HEK293 (cell line): ENCODE data around the gene ARPC5L.

Experiments used
- CTCF ChIA-PET: fragments of 350-600 bp; formaldehyde crosslinking; extraction: SDS; loops from one replicate; lab custom pipeline; 2021; ENCODE audit warnings: antibody characterized with exemption; lab: Yijun Ruan, JAX
- POLR2A ChIA-PET: fragments of 300-600 bp; formaldehyde crosslinking; extraction: SDS; loops from one replicate; lab custom pipeline; 2020; ENCODE audit warnings: antibody characterized with exemption, inconsistent platforms; lab: Yijun Ruan, JAX
- H3K27ac ChIP-seq: fragments of 200-500 bp; sonication (Bioruptor generic); 2 replicates; pipeline ENCODE4 v1.5.1; 2014; ENCODE audit warnings: low read depth, low read length, control low read depth, inconsistent platforms; ENCODE audit errors: extremely low read depth
- H3K36me3 ChIP-seq, 2 experiments: fragments of 200-500 bp in 1 of 2; sonication (Bioruptor generic) in 1 of 2; 1 replicate in 1 of 2; 2 replicates in 1 of 2; pipeline ENCODE4 v1.5.1; 2014 to 2017; ENCODE audit warnings: inconsistent platforms in 2 of 2, low read length in 2 of 2; ENCODE audit not compliant: control insufficient read depth in 2 of 2, insufficient read depth in 1 of 2
- H3K4me1 ChIP-seq: fragments of 200-500 bp; sonication (Bioruptor generic); 2 replicates; pipeline ENCODE4 v1.5.1; 2014; ENCODE audit warnings: mild to moderate bottlenecking, low read length, inconsistent platforms; ENCODE audit not compliant: control insufficient read depth, insufficient read depth
- H3K4me3 ChIP-seq: 2 replicates; pipeline ENCODE4 v1.5.1; 2011; ENCODE audit warnings: low read depth, mild to moderate bottlenecking, control low read depth, low read length, moderate library complexity
- H3K9me3 ChIP-seq: fragments of 200-500 bp; sonication (Bioruptor generic); 2 replicates; pipeline ENCODE4 v1.5.1; 2014; ENCODE audit warnings: low read depth, low read length, inconsistent platforms; ENCODE audit not compliant: control insufficient read depth, insufficient read depth
- ZNF10 ChIP-seq: fragments of 450-650 bp; formaldehyde crosslinking; IDR thresholded peaks from 2 replicates; pipeline ENCODE4 v1.5.1; 2017; ENCODE audit warnings: missing biosample characterization, missing genetic modification characterization
- ZNF174 ChIP-seq: fragments of 450-650 bp; formaldehyde crosslinking; IDR thresholded peaks from 2 replicates; pipeline ENCODE4 v1.5.0; 2017; ENCODE audit warnings: missing biosample characterization, mild to moderate bottlenecking, missing genetic modification characterization
- ZNF2 ChIP-seq: fragments of 450-650 bp; formaldehyde crosslinking; IDR thresholded peaks from 2 replicates; pipeline ENCODE4 v1.5.1; 2016; ENCODE audit warnings: missing biosample characterization, missing genetic modification characterization
- ZNF24 ChIP-seq: fragments of 450-650 bp; formaldehyde crosslinking; IDR thresholded peaks from 2 replicates; pipeline ENCODE4 v1.5.1; 2016; ENCODE audit warnings: missing biosample characterization, missing genetic modification characterization
- ZNF354C ChIP-seq: fragments of 450-650 bp; formaldehyde crosslinking; IDR thresholded peaks from 2 replicates; pipeline ENCODE4 v1.5.1; 2016; ENCODE audit warnings: missing biosample characterization, missing genetic modification characterization, low read depth, borderline replicate concordance
- ZNF394 ChIP-seq: fragments of 450-650 bp; formaldehyde crosslinking; IDR thresholded peaks from 2 replicates; pipeline ENCODE4 v1.5.1; 2016; ENCODE audit warnings: missing biosample characterization, missing genetic modification characterization, mild to moderate bottlenecking, moderate library complexity, borderline replicate concordance
- ZNF501 ChIP-seq: fragments of 450-650 bp; formaldehyde crosslinking; IDR thresholded peaks from 2 replicates; pipeline ENCODE4 v1.5.1; 2016; ENCODE audit warnings: missing biosample characterization, missing genetic modification characterization
- ZNF521 ChIP-seq: fragments of 450-650 bp; formaldehyde crosslinking; IDR thresholded peaks from 2 replicates; pipeline ENCODE4 v1.5.1; 2017; ENCODE audit warnings: missing biosample characterization, mild to moderate bottlenecking, missing genetic modification characterization
- ZNF544 ChIP-seq: fragments of 450-650 bp; formaldehyde crosslinking; IDR thresholded peaks from 2 replicates; pipeline ENCODE4 v1.5.0; 2017; ENCODE audit warnings: missing biosample characterization, missing genetic modification characterization
- ZNF585B ChIP-seq: fragments of 450-650 bp; formaldehyde crosslinking; IDR thresholded peaks from 2 replicates; pipeline ENCODE4 v1.5.1; 2016; ENCODE audit warnings: missing biosample characterization, missing genetic modification characterization
- ZNF624 ChIP-seq: fragments of 450-650 bp; formaldehyde crosslinking; IDR thresholded peaks from 2 replicates; pipeline ENCODE4 v1.5.1; 2017; ENCODE audit warnings: missing biosample characterization, missing genetic modification characterization
- ZNF626 ChIP-seq: fragments of 450-650 bp; sonication (Bioruptor Pico); formaldehyde crosslinking; IDR thresholded peaks from 2 replicates; pipeline ENCODE4 v1.5.1; 2018; ENCODE audit warnings: missing biosample characterization, missing genetic modification characterization, inconsistent platforms
- ZNF701 ChIP-seq: fragments of 450-650 bp; formaldehyde crosslinking; IDR thresholded peaks from 2 replicates; pipeline ENCODE4 v1.5.1; 2016; ENCODE audit warnings: missing biosample characterization, missing genetic modification characterization
- ZNF707 ChIP-seq: fragments of 450-650 bp; formaldehyde crosslinking; IDR thresholded peaks from 2 replicates; pipeline ENCODE4 v1.5.1; 2016; ENCODE audit warnings: missing biosample characterization, missing genetic modification characterization
- ZNF776 ChIP-seq: fragments of 450-650 bp; formaldehyde crosslinking; IDR thresholded peaks from 2 replicates; pipeline ENCODE4 v1.5.0; 2017; ENCODE audit warnings: missing biosample characterization, missing genetic modification characterization, borderline replicate concordance
- ZNF830 ChIP-seq: fragments of 450-650 bp; IDR thresholded peaks from 2 replicates; pipeline ENCODE4 v1.5.0; 2018; ENCODE audit warnings: missing biosample characterization, missing genetic modification characterization, low read depth, mild to moderate bottlenecking, moderate library complexity
- ZSCAN23 ChIP-seq: fragments of 450-650 bp; formaldehyde crosslinking; IDR thresholded peaks from 2 replicates; pipeline ENCODE4 v1.5.1; 2016; ENCODE audit warnings: missing biosample characterization, missing genetic modification characterization
- TF ChIP-seq, protein P1 (sequence below): fragments of 450-650 bp; formaldehyde crosslinking; IDR thresholded peaks from 2 replicates; pipeline ENCODE4 v1.5.1; 2016; ENCODE audit warnings: missing biosample characterization, missing genetic modification characterization
- TF ChIP-seq, protein P2 (sequence below): fragments of 450-650 bp; formaldehyde crosslinking; IDR thresholded peaks from 2 replicates; pipeline ENCODE4 v1.5.1; 2016; ENCODE audit warnings: missing biosample characterization, missing genetic modification characterization
- TF ChIP-seq, protein P3 (sequence below): fragments of 450-650 bp; formaldehyde crosslinking; IDR thresholded peaks from 2 replicates; pipeline ENCODE4 v1.5.1; 2016; ENCODE audit warnings: missing biosample characterization, missing genetic modification characterization
- TF ChIP-seq, protein P4 (sequence below): fragments of 450-650 bp; formaldehyde crosslinking; IDR thresholded peaks from 2 replicates; pipeline ENCODE4 v1.5.1; 2016; ENCODE audit warnings: missing biosample characterization, missing genetic modification characterization
- TF ChIP-seq, protein P5 (sequence below): fragments of 450-650 bp; formaldehyde crosslinking; IDR thresholded peaks from 2 replicates; pipeline ENCODE4 v1.5.1; 2016; ENCODE audit warnings: missing biosample characterization, missing genetic modification characterization
- TF ChIP-seq, protein P6 (sequence below): fragments of 450-650 bp; formaldehyde crosslinking; IDR thresholded peaks from 2 replicates; pipeline ENCODE4 v1.5.1; 2016; ENCODE audit warnings: missing biosample characterization, missing genetic modification characterization
- TF ChIP-seq, protein P7 (sequence below): fragments of 450-650 bp; formaldehyde crosslinking; IDR thresholded peaks from 2 replicates; pipeline ENCODE4 v1.5.1; 2017; ENCODE audit warnings: missing biosample characterization, missing genetic modification characterization
- TF ChIP-seq, protein P8 (sequence below): fragments of 450-650 bp; formaldehyde crosslinking; IDR thresholded peaks from 2 replicates; pipeline ENCODE4 v1.5.1; 2016; ENCODE audit warnings: missing biosample characterization, missing genetic modification characterization

ARPC5L gene

DNA sequence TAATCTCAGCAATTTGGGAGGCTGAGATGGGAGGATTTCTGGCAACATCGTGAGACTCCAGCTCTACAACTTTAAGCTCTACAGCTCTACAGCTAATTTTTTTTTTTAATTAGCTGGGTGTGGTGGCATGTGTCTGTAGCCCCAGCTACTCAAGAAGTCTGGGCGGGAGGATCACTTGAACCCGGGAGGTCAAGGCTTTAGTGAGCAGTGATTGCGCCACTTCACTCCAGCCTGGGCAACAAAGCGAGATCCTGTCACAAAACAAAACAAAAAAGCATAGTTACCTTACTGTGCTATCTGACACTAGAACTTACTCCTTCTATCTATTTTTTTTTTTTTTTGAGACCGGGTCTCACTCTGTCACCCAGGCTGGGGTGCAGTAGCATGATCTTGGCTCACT lies 15.0 kb upstream of the ARPC5L start:
- CTCF ChIA-PET, result interaction anchor here (0.6 to 31.1 kb wide), 6 partner anchors 9 to 644 kb away, joined by 3 to 1257 read pairs (median 5); partner anchors contain the start of genes NR6A1 and OLFML2A

DNA sequence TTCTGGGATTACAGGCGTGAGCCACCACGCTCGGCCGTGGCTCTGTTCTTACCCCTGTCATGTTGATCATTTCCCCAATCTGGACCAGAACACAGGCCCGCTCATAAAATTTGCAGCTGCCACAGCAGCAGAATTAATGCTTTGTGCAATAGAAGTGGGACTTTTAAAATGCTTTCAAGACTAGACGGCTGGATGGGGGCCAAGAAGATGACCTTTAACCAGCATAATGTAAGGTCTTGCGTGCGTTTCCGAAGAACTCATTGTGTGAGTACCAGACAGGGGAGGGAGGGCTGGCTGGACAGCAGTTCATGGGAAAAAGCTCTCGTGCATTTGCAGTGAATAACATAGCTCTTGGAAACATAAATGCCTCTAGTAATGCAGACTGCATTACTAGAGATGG lies 12.1 kb upstream of the ARPC5L start:
- Histone ChIP-seq H3K4me1 (no peaks in the 10 kb centered on the region), H3K9me3 (no peaks in the 10 kb centered on the region), H3K36me3 (no peaks in the 10 kb centered on the region), H3K27ac (no peak overlapping the region), H3K4me3 (no peak overlapping the region)
- CTCF ChIA-PET, result interaction anchor here (1.0 to 31.1 kb wide), 5 partner anchors 10 to 233 kb away, joined by 3 to 1257 read pairs (median 10); partner anchors contain the start of genes NR6A1 and OLFML2A
- POLR2A ChIA-PET, result interaction anchor here (1.5 to 10.0 kb wide), 2 partner anchors 16 to 75 kb away, joined by 3 to 201 read pairs; partner anchors contain the start of genes NR6A1 and OLFML2A
- TF ChIP-seq ZNF394 (tag by site-specific recombination) (no peak), ZNF544 (tag by site-specific recombination) (no peak), ZSCAN23 (no peak)
- TF ChIP-seq, protein P1, sequence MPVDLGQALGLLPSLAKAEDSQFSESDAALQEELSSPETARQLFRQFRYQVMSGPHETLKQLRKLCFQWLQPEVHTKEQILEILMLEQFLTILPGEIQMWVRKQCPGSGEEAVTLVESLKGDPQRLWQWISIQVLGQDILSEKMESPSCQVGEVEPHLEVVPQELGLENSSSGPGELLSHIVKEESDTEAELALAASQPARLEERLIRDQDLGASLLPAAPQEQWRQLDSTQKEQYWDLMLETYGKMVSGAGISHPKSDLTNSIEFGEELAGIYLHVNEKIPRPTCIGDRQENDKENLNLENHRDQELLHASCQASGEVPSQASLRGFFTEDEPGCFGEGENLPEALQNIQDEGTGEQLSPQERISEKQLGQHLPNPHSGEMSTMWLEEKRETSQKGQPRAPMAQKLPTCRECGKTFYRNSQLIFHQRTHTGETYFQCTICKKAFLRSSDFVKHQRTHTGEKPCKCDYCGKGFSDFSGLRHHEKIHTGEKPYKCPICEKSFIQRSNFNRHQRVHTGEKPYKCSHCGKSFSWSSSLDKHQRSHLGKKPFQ, result no peak
- TF ChIP-seq, protein P2, sequence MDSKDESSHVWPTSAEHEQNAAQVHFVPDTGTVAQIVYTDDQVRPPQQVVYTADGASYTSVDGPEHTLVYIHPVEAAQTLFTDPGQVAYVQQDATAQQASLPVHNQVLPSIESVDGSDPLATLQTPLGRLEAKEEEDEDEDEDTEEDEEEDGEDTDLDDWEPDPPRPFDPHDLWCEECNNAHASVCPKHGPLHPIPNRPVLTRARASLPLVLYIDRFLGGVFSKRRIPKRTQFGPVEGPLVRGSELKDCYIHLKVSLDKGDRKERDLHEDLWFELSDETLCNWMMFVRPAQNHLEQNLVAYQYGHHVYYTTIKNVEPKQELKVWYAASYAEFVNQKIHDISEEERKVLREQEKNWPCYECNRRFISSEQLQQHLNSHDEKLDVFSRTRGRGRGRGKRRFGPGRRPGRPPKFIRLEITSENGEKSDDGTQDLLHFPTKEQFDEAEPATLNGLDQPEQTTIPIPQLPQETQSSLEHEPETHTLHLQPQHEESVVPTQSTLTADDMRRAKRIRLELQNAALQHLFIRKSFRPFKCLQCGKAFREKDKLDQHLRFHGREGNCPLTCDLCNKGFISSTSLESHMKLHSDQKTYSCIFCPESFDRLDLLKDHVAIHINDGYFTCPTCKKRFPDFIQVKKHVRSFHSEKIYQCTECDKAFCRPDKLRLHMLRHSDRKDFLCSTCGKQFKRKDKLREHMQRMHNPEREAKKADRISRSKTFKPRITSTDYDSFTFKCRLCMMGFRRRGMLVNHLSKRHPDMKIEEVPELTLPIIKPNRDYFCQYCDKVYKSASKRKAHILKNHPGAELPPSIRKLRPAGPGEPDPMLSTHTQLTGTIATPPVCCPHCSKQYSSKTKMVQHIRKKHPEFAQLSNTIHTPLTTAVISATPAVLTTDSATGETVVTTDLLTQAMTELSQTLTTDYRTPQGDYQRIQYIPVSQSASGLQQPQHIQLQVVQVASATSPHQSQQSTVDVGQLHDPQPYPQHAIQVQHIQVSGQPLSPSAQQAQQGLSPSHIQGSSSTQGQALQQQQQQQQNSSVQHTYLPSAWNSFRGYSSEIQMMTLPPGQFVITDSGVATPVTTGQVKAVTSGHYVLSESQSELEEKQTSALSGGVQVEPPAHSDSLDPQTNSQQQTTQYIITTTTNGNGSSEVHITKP, result no peak

More for the DNA sequence above, 15.0 kb upstream of the ARPC5L start:
- TF ChIP-seq ZNF521 (no peak), ZNF701 (tag by site-specific recombination) (no peak), ZNF830 (no peak), ZNF2 (tag by site-specific recombination) (no peak), ZNF776 (tag by site-specific recombination) (no peak), ZNF24 (tag by site-specific recombination) (no peak), ZNF501 (tag by site-specific recombination) (no peak), ZNF10 (no peak), ZNF626 (tag by site-specific recombination) (no peak), ZNF354C (no peak), ZNF624 (no peak), ZNF707 (tag by site-specific recombination) (no peak), ZNF585B (tag by site-specific recombination) (no peak), ZNF174 (tag by site-specific recombination) (no peak)
- TF ChIP-seq, protein P3, sequence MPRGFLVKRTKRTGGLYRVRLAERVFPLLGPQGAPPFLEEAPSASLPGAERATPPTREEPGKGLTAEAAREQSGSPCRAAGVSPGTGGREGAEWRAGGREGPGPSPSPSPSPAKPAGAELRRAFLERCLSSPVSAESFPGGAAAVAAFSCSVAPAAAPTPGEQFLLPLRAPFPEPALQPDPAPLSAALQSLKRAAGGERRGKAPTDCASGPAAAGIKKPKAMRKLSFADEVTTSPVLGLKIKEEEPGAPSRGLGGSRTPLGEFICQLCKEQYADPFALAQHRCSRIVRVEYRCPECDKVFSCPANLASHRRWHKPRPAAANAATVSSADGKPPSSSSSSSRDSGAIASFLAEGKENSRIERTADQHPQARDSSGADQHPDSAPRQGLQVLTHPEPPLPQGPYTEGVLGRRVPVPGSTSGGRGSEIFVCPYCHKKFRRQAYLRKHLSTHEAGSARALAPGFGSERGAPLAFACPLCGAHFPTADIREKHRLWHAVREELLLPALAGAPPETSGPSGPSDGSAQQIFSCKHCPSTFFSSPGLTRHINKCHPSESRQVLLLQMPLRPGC (tag by site-specific recombination), result no peak
- TF ChIP-seq, protein P4, sequence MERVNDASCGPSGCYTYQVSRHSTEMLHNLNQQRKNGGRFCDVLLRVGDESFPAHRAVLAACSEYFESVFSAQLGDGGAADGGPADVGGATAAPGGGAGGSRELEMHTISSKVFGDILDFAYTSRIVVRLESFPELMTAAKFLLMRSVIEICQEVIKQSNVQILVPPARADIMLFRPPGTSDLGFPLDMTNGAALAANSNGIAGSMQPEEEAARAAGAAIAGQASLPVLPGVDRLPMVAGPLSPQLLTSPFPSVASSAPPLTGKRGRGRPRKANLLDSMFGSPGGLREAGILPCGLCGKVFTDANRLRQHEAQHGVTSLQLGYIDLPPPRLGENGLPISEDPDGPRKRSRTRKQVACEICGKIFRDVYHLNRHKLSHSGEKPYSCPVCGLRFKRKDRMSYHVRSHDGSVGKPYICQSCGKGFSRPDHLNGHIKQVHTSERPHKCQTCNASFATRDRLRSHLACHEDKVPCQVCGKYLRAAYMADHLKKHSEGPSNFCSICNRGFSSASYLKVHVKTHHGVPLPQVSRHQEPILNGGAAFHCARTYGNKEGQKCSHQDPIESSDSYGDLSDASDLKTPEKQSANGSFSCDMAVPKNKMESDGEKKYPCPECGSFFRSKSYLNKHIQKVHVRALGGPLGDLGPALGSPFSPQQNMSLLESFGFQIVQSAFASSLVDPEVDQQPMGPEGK (tag by site-specific recombination), result no peak
- TF ChIP-seq, protein P5, sequence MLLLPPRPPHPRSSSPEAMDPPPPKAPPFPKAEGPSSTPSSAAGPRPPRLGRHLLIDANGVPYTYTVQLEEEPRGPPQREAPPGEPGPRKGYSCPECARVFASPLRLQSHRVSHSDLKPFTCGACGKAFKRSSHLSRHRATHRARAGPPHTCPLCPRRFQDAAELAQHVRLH (tag by site-specific recombination), result no peak
- TF ChIP-seq, protein P6, sequence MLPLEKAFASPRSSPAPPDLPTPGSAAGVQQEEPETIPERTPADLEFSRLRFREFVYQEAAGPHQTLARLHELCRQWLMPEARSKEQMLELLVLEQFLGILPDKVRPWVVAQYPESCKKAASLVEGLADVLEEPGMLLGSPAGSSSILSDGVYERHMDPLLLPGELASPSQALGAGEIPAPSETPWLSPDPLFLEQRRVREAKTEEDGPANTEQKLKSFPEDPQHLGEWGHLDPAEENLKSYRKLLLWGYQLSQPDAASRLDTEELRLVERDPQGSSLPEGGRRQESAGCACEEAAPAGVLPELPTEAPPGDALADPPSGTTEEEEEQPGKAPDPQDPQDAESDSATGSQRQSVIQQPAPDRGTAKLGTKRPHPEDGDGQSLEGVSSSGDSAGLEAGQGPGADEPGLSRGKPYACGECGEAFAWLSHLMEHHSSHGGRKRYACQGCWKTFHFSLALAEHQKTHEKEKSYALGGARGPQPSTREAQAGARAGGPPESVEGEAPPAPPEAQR (tag by site-specific recombination), result no peak
- TF ChIP-seq, protein P7, sequence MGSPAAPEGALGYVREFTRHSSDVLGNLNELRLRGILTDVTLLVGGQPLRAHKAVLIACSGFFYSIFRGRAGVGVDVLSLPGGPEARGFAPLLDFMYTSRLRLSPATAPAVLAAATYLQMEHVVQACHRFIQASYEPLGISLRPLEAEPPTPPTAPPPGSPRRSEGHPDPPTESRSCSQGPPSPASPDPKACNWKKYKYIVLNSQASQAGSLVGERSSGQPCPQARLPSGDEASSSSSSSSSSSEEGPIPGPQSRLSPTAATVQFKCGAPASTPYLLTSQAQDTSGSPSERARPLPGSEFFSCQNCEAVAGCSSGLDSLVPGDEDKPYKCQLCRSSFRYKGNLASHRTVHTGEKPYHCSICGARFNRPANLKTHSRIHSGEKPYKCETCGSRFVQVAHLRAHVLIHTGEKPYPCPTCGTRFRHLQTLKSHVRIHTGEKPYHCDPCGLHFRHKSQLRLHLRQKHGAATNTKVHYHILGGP, result no peak
- TF ChIP-seq, protein P8, sequence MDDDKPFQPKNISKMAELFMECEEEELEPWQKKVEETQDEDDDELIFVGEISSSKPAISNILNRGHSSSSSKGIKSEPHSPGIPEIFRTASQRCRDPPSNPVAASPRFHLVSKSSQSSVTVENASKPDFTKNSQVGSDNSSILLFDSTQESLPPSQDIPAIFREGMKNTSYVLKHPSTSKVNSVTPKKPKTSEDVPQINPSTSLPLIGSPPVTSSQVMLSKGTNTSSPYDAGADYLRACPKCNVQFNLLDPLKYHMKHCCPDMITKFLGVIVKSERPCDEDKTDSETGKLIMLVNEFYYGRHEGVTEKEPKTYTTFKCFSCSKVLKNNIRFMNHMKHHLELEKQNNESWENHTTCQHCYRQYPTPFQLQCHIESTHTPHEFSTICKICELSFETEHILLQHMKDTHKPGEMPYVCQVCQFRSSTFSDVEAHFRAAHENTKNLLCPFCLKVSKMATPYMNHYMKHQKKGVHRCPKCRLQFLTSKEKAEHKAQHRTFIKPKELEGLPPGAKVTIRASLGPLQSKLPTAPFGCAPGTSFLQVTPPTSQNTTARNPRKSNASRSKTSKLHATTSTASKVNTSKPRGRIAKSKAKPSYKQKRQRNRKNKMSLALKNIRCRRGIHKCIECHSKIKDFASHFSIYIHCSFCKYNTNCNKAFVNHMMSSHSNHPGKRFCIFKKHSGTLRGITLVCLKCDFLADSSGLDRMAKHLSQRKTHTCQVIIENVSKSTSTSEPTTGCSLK (tag by site-specific recombination), result no peak
- POLR2A ChIA-PET, result interaction anchor here (0.6 kb wide), 1 partner anchor 31 kb away, joined by 4 read pairs; no protein-coding TSS in a partner anchor
- Histone ChIP-seq H3K9me3 (no peaks in the 10 kb centered on the region), H3K4me3 (no peak overlapping the region), H3K4me1 (no peaks in the 10 kb centered on the region), H3K27ac (no peak overlapping the region), H3K36me3 (no peaks in the 10 kb centered on the region)
